NOMO-1 (cell line): ENCODE measurements around the gene ZNF385C.

Experiments
- DNase-seq, 2 experiments: peaks; one replicate each; lab custom pipeline; 2025; ENCODE audit not compliant: unreplicated experiment in 2 of 2; lab: John Stamatoyannopoulos, UW

The ZNF385C gene

DNA sequence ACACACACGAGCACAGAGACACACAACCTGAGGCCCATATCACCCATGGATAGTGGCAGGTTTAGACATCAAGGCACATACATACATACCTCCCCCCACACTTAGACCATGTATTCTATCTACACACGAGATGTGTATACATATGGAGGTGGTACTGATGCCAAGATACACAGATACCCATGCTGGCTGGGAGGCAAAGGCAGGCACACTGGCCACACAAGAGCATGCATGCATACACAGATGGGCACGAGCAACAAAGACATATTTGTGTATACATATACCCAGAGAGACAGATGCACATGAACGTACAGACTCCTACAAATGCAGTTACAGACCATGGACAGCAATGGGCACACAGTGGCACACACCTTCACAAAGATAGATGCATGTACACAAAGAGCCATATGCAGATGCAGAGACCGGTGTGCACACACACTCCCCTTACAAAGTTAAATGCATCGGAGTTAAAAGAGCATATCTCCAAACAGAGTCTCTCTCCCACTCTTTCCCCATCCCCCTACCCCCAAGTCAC is 45.9 kb downstream of the ZNF385C start:
- no peak for DNase-seq

DNA sequence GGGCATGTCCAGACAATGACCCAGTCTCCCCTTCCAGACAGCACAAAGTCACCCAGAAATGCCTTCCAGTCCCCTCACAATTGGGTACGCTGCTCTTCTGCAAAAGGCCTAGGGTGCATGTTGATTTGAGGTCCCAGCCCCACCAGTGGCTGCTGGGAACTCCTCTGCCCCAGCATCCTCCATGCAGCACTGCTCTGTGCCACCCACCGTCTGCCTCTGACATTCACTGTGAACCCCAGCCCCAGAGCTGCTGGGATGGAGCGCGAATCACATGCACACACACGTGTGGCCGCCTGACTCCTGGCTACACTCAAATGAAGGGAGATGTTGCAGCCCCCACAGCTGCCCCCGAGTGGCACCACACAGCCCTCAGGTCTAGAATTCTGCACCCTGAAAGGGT is 46.6 kb downstream of the ZNF385C start:
- no peak for DNase-seq

DNA sequence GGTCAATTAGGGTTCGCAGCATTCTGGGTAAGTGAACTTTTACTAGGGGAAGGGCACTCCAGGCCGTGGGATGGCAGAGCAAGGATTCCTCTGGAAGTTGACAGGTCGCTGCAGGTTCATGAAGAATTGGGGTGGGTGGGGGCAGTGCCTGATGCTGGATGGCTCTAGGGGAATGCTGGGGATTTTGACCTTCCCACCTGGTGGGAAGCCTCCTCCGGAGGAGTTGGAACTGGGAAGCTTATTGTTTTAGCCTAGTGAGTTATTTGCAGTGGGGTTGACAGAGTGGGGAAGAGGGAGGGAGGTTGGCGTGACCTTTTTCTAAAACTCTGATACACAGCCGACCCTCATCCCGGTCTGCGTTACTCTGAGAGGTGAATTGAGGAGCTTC is 47.3 kb downstream of the ZNF385C start:
- no peak for DNase-seq

GRCh38 chr17:42050393-42051012 is 47.8 kb downstream of the ZNF385C start, which contains the start of gene C17orf113:
Gene C17orf113, minus strand, starts transcription at chr17:42050601. Its CDS starts 7,225 bp downstream, at chr17:42043376.
- DNase-seq: peak; percentile 41 to 50

GRCh38 chr17:42049834-42050392 is 48.4 kb downstream of the ZNF385C start:
- no peak for DNase-seq

GRCh38 chr17:42047343-42047742 is 50.9 kb downstream of the ZNF385C start:
- DNase-seq: no peak

DNA sequence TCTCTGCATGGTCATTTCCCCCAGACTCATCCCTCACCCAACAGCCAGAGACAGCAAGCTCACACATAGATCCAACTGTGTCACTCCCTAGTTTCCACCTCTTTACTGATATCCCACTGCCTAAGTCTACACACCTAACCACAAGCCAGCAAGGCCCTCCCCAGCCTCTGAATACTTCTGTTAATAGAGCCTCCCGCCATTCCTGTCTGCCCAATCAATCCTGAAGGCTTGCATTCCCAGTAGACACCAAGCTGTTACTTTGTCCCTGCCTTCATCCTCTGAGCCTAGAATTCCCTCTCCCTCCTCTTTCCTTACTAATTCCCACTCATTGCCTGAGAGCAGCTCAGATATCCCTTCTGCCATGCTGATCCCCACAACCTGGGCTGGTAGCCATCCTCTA is 52.6 kb downstream of the ZNF385C start:
- DNase-seq: no peak

GRCh38 chr17:42042598-42043319 is 55.5 kb downstream of the ZNF385C start:
- no peak for DNase-seq

GRCh38 chr17:42041619-42042018 is 56.7 kb downstream of the ZNF385C start:
- DNase-seq: no peak

- no peak for DNase-seq
Observed at GRCh38 chr17:42040818-42041217, 57.5 kb downstream of the ZNF385C start.

DNA sequence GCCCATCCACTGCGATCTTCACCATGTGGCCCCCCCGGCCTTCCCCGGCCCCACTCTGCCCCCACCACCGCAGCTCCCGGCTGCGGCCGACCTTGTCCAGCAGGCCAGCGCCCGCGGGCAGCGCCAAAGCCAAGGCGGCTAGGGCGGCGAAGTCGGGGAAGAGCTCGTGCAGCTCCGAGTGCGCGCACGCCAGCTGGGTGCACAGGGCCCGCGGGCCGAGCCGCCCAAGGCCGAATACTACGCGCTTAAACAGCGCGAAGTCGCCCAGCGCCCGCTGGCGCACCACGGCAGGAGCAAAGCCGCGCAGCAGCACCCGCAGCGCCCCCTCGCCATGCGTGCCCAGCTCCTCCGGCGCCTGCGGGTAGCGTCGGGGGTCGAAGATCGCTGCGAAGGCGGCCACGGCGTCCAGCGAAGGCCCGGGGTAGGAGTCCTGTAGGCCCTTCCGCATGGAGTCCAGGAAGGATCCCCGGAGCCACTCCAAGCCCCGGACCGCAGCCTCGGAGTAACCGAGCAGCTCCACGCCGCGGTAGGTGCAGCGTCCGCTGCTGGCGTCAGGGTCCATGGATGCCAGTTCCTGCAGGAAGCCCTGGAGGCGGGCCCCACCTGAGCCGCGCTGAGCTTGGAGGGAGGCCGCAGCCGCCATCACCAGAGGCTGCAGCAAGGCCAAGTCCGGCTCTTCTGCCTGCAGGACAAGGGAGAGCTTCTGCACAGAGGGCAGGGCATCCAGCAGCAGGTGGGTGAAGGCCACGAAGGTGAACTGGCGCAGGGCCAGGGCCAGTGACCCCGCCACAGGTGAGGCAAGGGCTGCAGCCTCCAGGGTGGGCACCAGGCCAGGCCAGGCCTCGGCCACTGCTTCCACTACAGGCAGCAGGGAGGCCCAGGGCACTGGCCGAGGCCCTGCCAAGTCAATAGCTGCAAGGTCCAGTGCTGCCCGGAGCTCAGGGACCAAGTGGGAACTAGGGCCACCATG is 58.2 kb downstream of the ZNF385C start:
- DNase-seq: no peak

GRCh38 chr17:42038221-42038973 is 59.9 kb downstream of the ZNF385C start:
- no peak for DNase-seq

DNA sequence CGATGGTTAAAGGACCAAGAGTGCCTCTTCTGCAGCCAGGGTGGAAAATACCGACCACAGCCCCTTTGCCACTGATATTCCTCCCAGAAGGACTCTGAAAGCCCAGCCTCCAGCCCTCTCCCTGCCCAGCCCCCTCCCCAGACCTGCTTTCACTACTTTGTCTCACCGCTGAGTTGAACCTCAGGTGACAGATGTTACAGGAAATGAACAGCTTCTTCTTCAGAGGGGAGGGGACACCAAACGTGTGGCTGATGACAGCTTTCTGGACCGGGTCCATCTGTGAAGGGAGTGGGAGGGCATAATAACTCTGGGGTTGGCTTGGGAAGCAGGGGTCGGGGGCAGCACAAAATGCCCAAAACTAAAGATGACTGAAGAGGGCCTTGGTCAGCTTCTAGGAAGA is 64.2 kb downstream of the ZNF385C start:
- no peak for DNase-seq

- no peak for DNase-seq
Observed at GRCh38 chr17:42031584-42031983, 66.7 kb downstream of the ZNF385C start.

DNA sequence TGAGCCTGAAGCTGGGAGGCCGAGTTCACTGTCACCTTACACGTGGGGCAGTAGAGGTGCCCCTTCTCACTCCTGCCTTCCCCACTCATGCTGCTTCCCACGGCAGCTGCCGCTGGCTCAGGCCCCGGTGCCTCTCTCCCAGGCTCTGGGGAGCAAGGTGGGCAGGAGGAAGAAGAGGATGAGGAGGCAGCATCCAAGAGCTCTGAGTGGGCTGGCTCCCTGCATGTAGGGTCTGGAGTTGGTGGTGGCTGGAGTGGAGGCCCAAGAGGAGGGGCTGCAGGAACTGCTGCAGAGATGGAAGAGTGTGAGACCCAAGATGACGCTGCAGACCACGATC is 69.5 kb downstream of the ZNF385C start:
- DNase-seq: no peak

DNA sequence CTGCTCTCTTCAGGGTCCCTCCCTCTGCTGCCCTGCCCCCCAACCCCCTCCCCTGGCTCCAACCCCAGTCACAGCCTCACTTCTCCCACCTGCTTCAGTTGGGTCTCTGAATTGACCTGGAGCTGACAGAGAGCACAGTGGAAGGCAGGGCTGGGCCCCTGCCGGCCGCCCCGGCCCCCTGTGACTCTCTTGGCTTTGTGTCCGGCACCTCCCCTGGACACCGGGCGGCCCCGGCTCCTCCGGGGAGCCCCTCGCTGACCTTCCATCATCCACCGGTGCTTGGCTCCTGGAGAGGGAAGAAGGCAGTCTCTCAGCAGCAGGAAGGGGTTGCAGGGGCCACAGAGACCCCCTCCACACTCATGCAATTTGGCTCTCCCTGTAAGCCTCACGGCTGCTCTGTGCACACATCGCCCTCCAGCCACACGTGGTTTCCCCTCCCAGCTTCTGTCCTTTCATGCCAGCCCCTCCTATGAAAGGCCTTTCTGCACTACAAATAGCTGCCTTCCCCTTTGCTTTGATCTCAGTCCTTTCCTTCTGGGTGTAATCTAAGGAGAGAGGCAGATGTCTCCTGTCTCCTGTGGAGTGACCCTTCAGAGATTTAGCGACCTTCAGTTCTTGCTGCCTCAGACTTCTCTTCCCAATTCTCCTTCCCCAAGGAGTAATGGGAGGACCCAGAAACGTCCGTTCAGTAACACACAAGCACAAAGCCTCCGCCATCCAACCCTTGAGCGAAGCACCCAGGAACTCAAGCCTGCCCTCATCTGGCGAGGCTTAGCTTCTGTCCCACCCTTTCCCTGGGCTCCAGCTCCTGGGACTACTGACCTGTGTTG is 70.1 kb downstream of the ZNF385C start:
- DNase-seq: no peak

- no peak for DNase-seq
Observed at GRCh38 chr17:42027590-42027889, 70.7 kb downstream of the ZNF385C start.

DNA sequence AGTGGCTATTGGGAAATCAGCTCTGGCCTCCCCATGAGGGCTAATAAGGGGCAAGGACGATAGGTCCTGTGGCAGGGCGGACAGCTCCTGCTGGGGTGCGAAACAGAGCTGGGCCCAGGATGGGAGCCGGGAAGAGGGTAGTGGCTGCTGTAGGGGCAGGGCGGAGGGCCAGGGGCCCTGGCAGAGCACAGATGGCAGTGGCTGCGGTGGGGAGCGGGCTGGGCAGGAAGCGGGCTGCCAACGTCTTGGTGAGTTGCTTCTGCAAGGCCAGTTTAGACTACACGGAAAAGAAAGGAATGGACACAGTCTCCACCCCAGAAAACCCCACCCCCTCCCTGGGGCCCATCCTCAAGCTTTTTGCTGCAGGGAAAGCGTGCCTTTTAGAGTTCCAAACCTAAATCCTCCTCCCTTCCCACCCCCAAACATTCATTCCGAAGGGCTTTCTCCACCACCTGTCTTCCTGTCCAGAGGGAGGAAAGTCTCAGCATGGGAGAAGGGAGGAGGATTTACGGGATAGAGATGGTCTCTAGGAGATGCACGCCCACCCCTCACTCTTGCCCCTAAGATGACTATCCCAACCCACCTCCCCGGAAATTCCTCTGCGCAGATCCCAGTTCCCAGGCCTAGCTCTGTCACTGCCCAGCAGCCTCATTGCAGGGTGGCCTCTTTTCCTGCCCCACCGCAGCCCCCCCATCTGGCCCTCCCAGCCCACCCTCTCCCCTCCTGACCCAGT is 71.2 kb downstream of the ZNF385C start:
- no peak for DNase-seq

- no peak for DNase-seq
Observed at GRCh38 chr17:42025936-42026335, 72.3 kb downstream of the ZNF385C start.
